ENCODE data around the gene ANKRD39. TPM values are rescaled to one million over a fixed set of nuclear protein-coding genes. Genes with fewer than 3 reads are reported as not detected.

Gene ANKRD39
- total and polyA plus RNA-seq, 2 donors (not counting 1 experiment from before 2014, with no cell fraction given) = 5.3 to 5.8 TPM

- TF ChIP-seq EZH2 (IDR thresholded peaks at IDR 0.05; ENCODE audit: low read length, missing control alignments) (no peak), CTCF (conservative IDR thresholded peaks at IDR 0.05 in 1 of 2, IDR thresholded peaks at IDR 0.05 in 1 of 2; ENCODE audit: low read depth in 1 of 2, low read length in 2 of 2) (no peak)
- Histone ChIP-seq H3K27ac (ENCODE audit: insufficient read depth, low read length) (no peak overlapping the region), H3K9ac (ENCODE audit: insufficient read depth, low read length) (no peak overlapping the region), H3K36me3 (ENCODE audit: control insufficient read depth, insufficient read depth, low read length) (no peaks in the 10 kb centered on the region), H3K4me3 (replicated peaks in 1 of 4; ENCODE audit: control extremely low read depth in 1 of 4, insufficient read depth in 1 of 4, low read depth in 3 of 4, low read length in 4 of 4) (no peak overlapping the region), H3K4me2 (ENCODE audit: extremely low read depth, insufficient read depth, low read length) (no peak overlapping the region), H4K20me1 (ENCODE audit: control insufficient read depth, extremely low read depth, insufficient read depth, low read length) (no peaks in the 10 kb centered on the region), H2AFZ (ENCODE audit: low read length) (no peak overlapping the region), H3K27me3 (ENCODE audit: control insufficient read depth, insufficient read depth, low read length) (no peaks in the 10 kb centered on the region), H3K4me1 (ENCODE audit: control insufficient read depth, extremely low read depth, insufficient read depth, low read length) (no peaks in the 10 kb centered on the region), H3K79me2 (ENCODE audit: control insufficient read depth, insufficient read depth, low read length) (no peaks in the 10 kb centered on the region), H3K9me3 (ENCODE audit: control insufficient read depth, insufficient read depth, low read depth, low read length) (no peaks in the 10 kb centered on the region)
- no peak for DNase-seq (ENCODE audit: low read depth in 2 of 2)
Measured at GRCh38 chr2:96846825-96847224, 11.0 kb downstream of the ANKRD39 start.

- no peaks in the 10 kb centered on the region for H3K79me2 ChIP-seq (ENCODE audit: control insufficient read depth, insufficient read depth, low read length)
- H2AFZ ChIP-seq (ENCODE audit: low read length) = no peak overlapping the region
- H3K36me3 ChIP-seq (ENCODE audit: control insufficient read depth, insufficient read depth, low read length) = no peaks in the 10 kb centered on the region
- no peak for TF ChIP-seq EZH2 (IDR thresholded peaks at IDR 0.05; ENCODE audit: low read length, missing control alignments)
- no peak for TF ChIP-seq CTCF (conservative IDR thresholded peaks at IDR 0.05 in 1 of 2, IDR thresholded peaks at IDR 0.05 in 1 of 2; ENCODE audit: low read depth in 1 of 2, low read length in 2 of 2)
- H3K9ac ChIP-seq (ENCODE audit: insufficient read depth, low read length) = no peak overlapping the region
- H3K27ac ChIP-seq (ENCODE audit: insufficient read depth, low read length) = no peak overlapping the region
- H3K27me3 ChIP-seq (ENCODE audit: control insufficient read depth, insufficient read depth, low read length) = no peaks in the 10 kb centered on the region
- no peaks in the 10 kb centered on the region for H3K4me1 ChIP-seq (ENCODE audit: control insufficient read depth, extremely low read depth, insufficient read depth, low read length)
- DNase-seq (ENCODE audit: low read depth in 2 of 2) = no peak
- H3K4me2 ChIP-seq (ENCODE audit: extremely low read depth, insufficient read depth, low read length) = no peak overlapping the region
- no peak overlapping the region for H3K4me3 ChIP-seq (replicated peaks in 1 of 4; ENCODE audit: control extremely low read depth in 1 of 4, insufficient read depth in 1 of 4, low read depth in 3 of 4, low read length in 4 of 4)
- H3K9me3 ChIP-seq (ENCODE audit: control insufficient read depth, insufficient read depth, low read depth, low read length) = no peaks in the 10 kb centered on the region
- H4K20me1 ChIP-seq (ENCODE audit: control insufficient read depth, extremely low read depth, insufficient read depth, low read length) = no peaks in the 10 kb centered on the region
Measured at GRCh38 chr2:96844405-96844808, 13.4 kb downstream of the ANKRD39 start.

- TF ChIP-seq CTCF (conservative IDR thresholded peaks at IDR 0.05 in 1 of 2, IDR thresholded peaks at IDR 0.05 in 1 of 2; ENCODE audit: low read depth in 1 of 2, low read length in 2 of 2) (no peak), EZH2 (IDR thresholded peaks at IDR 0.05; ENCODE audit: low read length, missing control alignments) (no peak)
- no peak within 1 kb of the TSS for H3K4me3 ChIP-seq (replicated peaks in 1 of 4; ENCODE audit: control extremely low read depth in 1 of 4, insufficient read depth in 1 of 4, low read depth in 3 of 4, low read length in 4 of 4)
- no peak within 1 kb of the TSS for H3K27ac ChIP-seq (ENCODE audit: insufficient read depth, low read length)
- no peak within 1 kb of the TSS for H3K9ac ChIP-seq (ENCODE audit: insufficient read depth, low read length)
- no peak within 1 kb of the TSS for H3K4me2 ChIP-seq (ENCODE audit: extremely low read depth, insufficient read depth, low read length)
- H3K27me3 ChIP-seq (ENCODE audit: control insufficient read depth, insufficient read depth, low read length) = no peaks in the 10 kb centered on the region
- no peaks in the 10 kb centered on the region for H3K79me2 ChIP-seq (ENCODE audit: control insufficient read depth, insufficient read depth, low read length)
- H2AFZ ChIP-seq (ENCODE audit: low read length) = no peak within 1 kb of the TSS
- H3K36me3 ChIP-seq (ENCODE audit: control insufficient read depth, insufficient read depth, low read length) = no peaks in the 10 kb centered on the region
- H3K4me1 ChIP-seq (ENCODE audit: control insufficient read depth, extremely low read depth, insufficient read depth, low read length) = no peaks in the 10 kb centered on the region
- no peak for DNase-seq (ENCODE audit: low read depth in 2 of 2)
- H4K20me1 ChIP-seq (ENCODE audit: control insufficient read depth, extremely low read depth, insufficient read depth, low read length) = no peaks in the 10 kb centered on the region
- no peaks in the 10 kb centered on the region for H3K9me3 ChIP-seq (ENCODE audit: control insufficient read depth, insufficient read depth, low read depth, low read length)
Measured at GRCh38 chr2:96843538-96844268, 14.1 kb downstream of the ANKRD39 start, which contains the start of gene ANKRD23. ANKRD23 (minus strand) TSS chr2:96844021; CDS start chr2:96843992, 29 bp downstream.

Data from fibroblast of lung (primary cell).